T-helper 1 cell treated with Interleukin-12 subunit alpha and Interleukin-12 subunit beta and Interleukin-4 antibody, amounts not matched to agents 30 ng/mL and 1 ng/mL, for 36 hours (primary cell): ENCODE measurements around the gene SLC7A8. TPM values are rescaled to one million over a fixed set of nuclear protein-coding genes. Genes with fewer than 3 reads are reported as not detected.

Source experiments
- intact Hi-C: fragments of 100-400 bp; cut with micrococcal nuclease; formaldehyde crosslinking; loops from one replicate; pipeline ENCODE4 v1.15.1; 2024
- total RNA-seq: library from RNA; stranded (reverse); gene quantifications from 2 replicates; pipeline ENCODE4 v1.2.3, GENCODE V29; 2022

SLC7A8 gene
- total RNA-seq, 1 donor from 2014 or later: 0.25 TPM

DNA sequence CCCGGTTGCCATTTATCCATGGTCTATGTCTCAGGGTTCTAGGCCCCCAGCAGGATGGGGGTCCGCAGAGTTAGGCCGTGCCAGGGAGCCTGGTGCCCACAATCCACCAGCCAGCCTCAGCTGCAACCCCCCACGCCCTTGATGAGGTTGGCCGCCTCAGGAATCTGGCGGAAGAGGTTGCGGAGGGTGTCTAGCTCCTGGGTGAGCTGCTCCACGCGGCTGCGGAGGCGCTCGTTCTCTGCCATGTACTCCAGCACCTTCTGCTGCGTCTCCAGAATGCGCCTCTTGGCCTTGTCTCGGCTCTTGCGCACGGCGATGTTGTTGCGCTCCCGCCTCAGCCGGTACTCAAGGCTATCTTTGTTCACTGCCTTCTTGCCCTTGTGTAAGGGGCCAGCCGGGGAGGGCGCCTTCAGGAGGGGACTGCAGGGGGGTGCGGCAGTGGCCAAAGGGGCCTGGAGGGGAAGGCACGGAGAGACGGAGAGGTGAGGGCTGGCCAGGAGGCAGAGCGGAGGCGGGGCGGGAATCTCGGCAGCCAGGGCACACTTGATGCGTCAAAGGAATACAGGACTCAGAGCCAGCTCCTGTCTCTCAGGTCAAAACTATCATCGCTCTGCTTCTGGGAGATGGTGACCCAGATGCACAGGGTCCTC is 66.0 kb downstream of the SLC7A8 start:
- intact Hi-C loops: no loop called here

DNA sequence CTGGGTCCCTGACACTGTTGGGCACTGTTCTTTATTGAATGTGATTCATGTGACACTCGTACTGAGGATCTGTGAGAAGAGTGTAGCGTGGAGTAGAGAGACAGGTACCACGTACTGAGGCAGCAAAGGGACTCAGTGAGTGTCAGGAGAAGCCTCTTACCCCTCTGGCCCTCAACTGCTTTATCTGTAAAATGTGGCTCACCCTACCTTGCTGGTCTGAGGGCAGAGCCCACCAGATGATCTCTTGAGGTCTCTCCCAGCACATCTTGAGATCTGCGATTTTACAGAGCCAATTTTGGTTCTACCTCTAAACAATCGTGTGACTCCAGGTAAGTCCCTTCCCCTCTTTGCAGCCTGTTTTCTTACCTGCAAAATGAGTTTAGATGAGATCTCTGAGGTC is 67.5 kb downstream of the SLC7A8 start:
- intact Hi-C loops: no loop called here

DNA sequence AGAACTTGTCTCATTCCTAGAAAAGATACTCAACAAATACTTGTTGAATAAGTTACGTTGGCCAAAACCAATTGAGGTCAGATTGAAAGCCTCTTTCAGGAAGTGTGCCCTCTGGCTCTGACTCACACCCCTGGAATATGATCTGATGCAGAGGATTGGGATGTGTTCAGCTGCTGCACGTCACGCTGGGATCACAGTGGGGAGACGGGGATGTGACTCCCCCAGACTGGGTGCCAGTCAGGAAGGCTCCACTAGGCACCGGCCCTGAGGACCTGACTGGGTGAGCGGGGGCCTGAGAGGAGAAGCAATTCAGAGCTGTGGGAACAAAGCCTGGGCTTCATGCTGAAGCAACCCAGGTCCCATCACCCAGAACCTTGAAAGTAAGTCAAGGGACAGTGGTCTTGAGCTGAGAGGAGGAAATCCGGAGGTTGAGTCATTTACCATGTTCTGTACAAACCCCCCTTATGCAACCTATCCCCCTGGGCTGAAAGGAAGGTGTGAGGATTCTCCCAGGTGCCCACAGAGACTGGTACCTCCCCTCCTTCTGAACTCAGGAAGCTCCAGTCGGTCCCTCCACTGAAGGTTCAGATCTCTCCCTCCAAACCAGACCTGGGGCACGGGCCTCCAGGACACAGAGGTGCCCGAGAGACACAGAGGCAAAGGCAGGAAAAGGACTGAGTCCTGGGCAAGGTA is 68.3 kb downstream of the SLC7A8 start:
- intact Hi-C loops: no loop called here

DNA sequence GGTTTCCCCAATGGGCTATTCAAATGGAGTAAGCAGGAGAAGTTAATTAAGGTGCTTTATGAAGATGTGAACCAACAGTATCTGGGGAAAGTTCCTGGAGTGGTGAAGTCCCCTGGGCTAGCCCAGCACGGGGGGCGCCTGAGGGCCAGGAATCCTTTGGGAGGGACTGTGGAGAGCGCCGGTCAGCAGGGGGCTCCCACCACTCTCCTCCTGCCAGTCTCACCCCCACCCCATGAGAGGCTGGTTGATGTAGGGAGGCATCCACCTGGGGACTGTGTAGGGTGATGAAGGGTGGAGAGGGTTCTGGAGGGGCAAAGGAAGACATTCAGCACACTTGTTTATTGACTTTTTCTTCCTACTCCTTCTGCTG is 68.8 kb downstream of the SLC7A8 start:
- intact Hi-C loops: no loop called here

DNA sequence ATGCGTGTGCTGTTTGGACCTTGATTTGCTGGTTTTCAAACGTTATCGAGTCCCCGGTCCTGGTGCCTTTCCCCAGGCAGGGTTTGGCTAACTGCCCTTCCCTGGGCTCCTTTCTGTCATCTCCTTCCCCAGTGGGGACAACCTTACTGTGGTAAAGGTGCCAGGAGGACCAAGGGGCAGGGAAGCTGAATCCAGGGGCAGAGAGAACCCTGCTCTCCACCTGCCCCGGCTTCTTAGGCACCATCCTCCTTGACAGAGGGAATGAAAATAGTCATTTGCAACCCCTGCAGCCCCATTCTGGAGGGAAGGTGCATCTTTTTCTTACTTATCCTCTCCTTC is 69.4 kb downstream of the SLC7A8 start:
- intact Hi-C loops: no loop called here

DNA sequence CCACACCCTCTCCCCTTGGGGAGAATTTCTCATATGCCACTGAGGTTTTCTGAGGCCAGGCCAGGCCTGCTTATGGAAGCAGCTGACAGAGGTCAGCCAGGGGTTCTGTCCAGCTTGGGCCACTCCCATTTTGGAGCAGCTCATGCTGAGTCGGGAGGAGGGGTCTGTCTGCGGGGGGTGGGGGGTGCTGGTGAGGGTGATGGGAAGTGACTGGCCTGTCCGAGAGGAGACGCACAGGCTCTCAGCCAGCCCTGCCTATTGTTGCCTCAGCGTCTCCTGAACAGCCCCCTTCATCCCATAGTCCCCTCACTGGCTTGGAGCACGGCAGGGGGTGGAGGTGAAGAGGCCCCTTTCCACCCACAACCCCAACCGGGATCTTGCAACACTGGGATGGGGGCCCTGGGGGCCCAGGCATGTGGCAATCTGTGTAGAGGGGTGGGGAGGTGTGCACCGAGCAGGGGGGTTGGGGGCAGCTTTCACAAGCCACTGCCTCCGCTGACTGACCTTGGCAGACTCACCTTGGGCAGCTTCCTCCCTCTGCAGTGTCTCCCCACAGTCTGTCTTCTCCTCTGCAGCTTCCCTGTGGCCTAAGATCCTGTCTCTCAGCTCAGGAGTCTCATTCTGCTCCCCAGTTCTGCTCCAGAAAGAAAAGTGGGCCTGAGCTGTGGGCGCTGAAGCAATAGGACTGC is 69.9 kb downstream of the SLC7A8 start:
- intact Hi-C loops: no loop called here

DNA sequence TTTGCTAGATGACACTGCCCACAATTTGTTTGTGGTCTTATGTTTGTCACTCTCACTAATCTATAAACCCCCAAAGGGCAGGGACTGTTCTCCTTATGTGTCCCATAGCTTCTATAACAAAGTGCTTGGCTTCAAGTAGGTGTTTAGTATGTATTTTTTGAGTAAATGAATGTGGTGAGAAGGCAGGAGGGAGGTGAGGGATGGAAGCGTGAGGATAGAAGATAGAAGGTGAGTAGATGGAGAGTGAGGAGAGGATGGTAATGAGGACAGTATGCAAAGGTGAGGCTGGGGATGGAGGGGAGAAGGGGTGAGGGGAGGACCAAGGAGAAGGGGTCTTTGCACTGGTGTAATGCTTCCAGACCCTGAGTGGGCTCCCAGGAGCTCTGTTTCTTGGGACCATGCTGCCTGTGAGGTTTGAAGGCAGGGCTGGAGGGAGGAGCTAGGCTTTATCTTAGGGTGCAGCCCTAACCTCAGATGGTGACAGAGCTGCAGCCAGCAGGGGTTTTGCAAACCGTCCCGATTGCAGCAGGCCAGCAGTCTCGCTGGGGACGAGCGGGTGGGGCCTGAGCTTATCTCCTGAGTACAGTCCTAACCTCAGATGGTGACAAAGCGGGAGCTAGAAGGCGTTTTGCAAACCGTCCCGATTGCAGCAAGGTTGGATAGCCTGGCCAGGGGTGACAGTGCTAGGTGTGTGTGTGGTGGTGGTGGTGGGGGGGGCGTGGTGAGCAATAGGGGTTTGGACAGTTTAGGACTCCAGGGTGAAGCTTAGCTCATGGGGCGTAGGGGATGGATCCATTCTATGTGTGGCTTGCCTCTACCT is 70.9 kb downstream of the SLC7A8 start:
- intact Hi-C loops: no loop called here

DNA sequence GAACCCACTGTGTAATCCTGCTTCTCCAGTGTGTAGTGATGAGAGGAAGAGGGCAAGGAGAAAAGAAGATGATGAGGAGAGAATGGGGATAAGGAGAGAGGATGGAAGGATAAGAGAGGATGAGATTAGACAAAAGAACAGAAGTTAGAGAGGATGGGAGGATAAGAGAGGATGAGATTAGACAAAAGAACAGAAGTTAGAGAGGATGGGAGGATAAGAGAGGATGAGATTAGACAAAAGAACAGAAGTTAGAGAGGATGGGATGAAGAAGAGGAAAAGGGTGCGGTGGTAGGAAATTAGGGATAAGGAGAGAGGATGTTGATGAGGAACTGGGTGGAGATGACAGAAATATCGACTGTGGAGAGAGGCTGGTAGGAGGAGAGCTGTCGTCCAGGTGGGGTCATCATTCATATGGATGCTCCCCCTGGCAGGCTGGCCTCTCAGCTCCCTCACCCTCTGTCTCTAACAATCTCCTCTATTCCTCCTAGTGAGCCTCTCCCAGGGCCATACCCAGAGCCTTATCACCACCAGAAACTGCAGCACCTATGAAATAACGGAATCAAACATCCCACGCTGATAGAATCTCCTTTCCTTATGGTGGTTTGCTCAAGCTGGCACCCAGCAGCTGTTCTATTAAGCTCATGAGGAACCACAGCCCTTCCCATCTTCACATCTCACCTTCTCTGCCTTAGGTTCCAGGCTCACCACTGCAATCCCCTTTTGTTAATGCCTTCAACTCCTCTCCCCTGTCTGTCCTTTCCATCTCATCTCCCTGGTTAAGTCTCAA is 72.7 kb downstream of the SLC7A8 start:
- intact Hi-C loops: no loop called here

DNA sequence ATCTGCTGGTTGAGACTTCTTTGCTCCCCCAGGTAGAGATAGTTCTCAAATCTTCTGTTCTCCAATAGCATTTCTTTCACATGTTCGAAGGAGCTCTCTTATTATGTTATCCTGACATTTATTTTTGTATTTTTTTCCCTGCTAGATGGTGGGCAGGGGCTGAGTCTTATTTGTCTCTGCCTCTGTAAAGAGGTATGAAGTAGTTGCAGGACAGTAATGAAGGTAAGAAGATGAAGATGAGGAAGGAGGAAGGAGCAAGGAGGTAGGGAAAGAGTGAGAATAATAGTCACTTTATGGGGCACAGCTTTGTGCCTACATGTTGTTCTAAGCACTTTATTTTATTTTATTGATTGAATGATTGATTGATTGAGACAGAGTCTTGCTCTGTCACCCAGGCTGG is 73.7 kb downstream of the SLC7A8 start:
- intact Hi-C loops: loop anchor here (1.0 to 5.0 kb wide), 3 partner anchors 33 to 123 kb away; no protein-coding TSS in a partner anchor

DNA sequence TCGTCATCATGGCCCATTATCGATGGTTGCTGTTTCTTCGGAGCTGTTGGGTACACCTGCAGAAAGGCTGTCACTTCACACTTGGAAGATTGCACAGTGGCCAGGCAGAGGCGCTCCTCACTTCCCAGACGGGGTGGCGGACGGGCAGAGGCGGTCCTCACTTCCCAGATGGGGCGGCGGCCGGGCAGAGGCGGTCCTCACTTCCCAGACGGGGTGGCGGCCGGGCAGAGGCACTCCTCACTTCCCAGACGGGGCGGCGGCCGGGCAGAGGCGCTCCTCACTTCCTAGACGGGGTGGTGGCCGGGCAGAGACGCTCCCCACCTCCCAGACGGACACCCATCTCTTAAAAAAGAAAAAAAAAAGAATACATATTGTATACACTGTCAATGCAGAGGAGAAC is 75.3 kb downstream of the SLC7A8 start:
- intact Hi-C loops: loop anchor here (2.0 to 5.0 kb wide), 2 partner anchors 31 to 41 kb away; no protein-coding TSS in a partner anchor

DNA sequence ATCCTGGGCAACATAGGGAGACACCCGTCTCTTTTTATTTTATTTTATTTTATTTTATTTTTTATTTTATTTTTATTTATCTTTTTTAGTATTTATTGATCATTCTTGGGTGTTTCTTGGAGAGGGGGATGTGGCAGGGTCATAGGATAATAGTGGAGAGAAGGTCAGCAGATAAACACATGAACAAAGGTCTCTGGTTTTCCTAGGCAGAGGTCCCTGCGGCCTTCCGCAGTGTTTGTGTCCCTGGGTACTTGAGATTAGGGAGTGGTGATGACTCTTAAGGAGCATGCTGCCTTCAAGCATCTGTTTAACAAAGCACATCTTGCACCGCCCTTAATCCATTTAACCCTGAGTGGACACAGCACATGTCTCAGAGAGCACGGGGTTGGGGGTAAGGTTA is 75.8 kb downstream of the SLC7A8 start:
- intact Hi-C loops: loop anchor here (2.0 to 5.0 kb wide), 2 partner anchors 31 to 40 kb away; no protein-coding TSS in a partner anchor

DNA sequence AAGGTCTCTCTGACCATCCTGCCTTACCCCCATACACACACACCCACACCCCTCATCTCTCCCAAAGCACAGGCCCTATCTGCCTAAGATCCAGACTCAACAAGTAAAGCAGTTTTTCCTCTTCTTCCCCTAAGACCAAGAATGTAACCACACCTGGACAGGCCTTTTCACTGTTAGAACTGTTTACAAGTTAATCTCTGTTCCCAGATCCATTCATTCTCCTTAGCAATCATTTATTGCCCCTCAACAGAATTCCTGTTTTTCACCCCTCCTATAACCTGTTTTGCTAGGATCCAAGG is 76.8 kb downstream of the SLC7A8 start:
- intact Hi-C loops: loop anchor here (5.0 kb wide), 1 partner anchor 39 kb away; no protein-coding TSS in a partner anchor

DNA sequence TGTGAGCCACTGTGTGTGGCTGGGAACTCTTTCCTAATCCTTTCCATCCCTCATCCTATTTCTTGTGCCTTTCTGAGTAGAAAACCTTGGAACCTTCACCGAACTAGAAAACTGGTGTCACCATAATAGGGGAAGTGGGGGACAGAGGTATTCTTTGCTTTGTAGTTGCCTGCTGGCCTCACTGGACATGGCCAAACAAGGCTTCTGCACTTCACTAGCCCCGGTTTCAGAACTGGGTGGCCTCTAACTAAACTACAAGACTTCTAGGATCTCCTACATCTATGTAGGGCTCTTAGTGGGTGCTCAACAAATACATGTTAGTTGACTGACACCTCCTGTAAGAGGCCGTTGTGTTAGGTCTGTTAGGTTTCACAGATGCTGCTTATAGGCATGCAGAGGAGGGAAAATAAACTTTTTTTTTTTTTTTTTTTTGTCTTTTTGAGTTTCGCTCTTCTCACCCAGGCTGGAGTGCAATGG is 78.1 kb downstream of the SLC7A8 start:
- intact Hi-C loops: loop anchor here (5.0 kb wide), 1 partner anchor 38 kb away; no protein-coding TSS in a partner anchor

DNA sequence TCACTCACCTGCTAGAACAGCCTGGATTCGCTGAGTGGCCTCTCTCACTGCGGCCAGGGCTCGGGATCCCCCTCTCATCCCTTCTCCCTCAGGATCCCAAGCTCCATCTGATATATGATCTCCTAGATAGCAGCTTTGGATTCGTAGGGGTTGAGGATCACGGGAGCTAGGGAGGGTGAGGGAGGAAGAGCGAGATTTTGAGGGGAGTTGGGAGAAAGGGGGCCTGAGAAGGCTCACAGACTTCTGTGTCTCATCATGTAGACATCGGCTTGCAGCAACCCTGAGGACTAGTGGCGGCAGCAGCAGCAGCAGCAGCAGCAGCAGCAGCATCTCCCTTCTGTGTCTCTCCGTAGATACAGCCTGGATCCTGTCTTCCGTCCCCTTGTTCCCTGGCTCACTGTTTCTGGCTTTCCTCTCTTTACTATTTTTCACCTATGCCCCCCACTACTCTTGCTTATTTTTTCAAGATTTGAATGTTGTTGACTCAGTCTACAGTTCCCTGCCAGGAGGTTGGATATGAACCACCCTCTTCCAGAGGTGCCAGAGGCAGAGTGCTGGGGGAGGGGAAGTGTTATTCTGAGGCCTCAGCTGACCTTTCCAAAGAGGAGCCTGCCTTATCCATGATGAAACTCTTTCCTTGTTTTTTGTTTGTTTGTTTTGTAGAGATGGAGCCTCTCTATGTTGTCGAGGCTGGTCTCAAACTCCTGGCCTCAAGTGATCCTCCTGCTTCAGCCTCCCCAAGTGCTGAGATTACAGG is 78.7 kb downstream of the SLC7A8 start, which contains the start of gene CIROP:
TSS of gene CIROP (minus strand) at position 399 of the 757 bp plus-strand sequence. CDS start at position 330, 69 bp downstream.
- intact Hi-C loops: loop anchor here (5.0 kb wide), 1 partner anchor 37 kb away; no protein-coding TSS in a partner anchor

DNA sequence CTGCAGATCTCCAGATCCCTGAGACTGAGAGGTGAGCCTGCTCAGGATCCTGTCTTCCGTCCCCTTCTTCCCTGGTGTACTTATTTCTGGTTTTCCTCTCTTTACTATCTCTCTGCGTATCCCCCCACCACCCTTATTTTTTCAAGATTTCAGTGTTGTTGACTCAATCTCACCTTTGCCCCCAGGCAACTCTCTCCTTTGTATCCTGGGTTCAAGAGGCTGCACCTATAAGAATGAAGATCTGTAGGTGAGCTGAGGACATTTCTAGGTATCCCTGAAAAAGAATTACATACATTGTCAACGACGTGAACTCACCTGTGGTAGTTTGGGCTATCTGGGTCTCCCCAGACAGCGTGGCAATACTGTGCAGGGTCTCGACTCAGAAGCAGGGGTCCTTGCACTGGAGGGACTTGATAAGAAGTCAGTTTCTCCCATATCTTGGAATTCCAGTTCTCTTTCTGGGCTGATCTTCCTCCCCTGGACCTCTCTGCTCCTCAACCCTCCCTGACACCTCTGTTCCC is 79.3 kb downstream of the SLC7A8 start:
- intact Hi-C loops: no loop called here

DNA sequence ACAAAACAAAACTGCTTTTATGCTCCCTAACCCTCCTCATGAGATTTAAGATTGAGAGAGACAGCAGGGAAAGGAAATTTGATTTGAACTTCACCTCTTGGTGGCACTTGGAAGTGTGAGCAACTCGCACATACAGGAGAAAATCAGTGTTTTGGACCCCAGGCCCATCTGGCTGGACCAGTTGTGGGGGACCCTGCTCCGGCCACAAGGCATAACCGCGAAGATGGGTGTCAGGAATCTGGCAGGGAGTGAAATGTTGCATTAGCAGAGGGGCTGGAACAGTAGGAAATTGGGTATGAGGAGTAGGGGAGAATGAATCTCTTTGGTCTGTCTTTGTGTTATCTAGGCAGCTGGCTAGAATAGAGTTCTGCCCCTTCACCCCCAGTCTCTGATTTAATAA is 79.9 kb downstream of the SLC7A8 start:
- intact Hi-C loops: no loop called here

DNA sequence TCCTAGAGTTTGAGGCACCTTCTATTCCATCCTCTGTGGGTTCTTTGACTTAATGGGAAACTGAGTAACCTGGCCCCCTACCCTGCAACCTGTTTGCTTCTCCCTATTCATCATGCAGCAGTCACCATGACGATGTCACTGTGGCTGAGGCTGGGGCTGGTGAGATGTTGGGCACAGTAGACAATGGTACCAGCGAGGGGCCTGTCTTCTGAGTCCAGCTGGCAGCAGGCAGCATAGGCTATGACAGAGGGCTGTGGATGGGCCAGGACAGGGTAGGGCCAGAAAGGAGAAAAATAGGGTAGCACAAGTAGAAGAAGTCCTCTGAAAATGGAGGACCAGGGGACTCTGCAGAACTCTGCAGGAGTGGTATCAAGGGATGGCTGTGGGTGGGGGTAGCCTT is 80.7 kb downstream of the SLC7A8 start:
- intact Hi-C loops: no loop called here

DNA sequence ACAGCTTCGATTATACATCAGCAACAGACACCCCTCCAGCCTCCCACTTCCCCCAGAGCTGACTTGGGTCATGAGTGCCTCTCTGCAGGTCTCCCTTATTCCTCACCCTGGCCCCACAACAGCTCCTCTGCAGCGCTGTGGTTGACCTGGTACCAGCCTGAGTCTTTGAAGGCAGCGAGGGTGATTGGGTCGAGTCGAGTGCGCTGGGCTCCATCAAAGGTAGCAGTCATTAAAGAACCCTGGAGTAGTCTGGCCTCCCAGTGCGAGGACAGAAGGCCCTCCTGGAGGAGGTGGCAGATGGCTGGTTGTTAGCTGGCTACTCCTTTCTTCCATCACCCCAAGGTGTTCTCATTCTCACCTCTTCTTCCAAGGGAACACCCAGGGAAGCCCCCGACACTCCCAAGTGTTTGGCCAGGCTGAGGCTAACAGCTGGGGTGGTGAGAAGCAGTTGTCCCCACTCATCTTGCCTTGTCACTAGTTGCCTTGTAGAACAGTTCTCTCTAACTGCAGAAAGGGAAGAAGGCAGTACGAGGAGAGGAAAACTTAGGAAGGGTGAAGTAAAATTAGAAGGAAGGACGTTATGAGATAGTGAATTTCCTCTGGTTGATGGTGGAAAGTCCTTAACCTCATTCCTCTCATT is 81.4 kb downstream of the SLC7A8 start:
- intact Hi-C loops: no loop called here
